H9 (cell line): ENCODE measurements around the gene SATB1. TPM values are rescaled to one million over a fixed set of nuclear protein-coding genes. Genes with fewer than 3 reads are reported as not detected.

ENCODE experiments used
- DNase-seq: peaks from one replicate; pipeline ENCODE4 v3.0.0-alpha.2; 2017
- H2AFZ ChIP-seq: one replicate; pipeline ENCODE4 v1.6.1; 2013; ENCODE audit warnings: mild to moderate bottlenecking, low read length, control low read depth, moderate library complexity
- H2AK5ac ChIP-seq: 2 replicates; pipeline ENCODE4 v1.6.1; 2013; ENCODE audit warnings: low read length, control low read depth, mixed read lengths; ENCODE audit not compliant: insufficient read length
- H2BK120ac ChIP-seq: one replicate; pipeline ENCODE4 v1.6.1; 2013; ENCODE audit warnings: low read depth, mild to moderate bottlenecking, low read length, control low read depth, inconsistent platforms; ENCODE audit not compliant: poor library complexity, severe bottlenecking
- H2BK12ac ChIP-seq: 2 replicates; pipeline ENCODE4 v1.6.1; 2013; ENCODE audit warnings: low read length, control low read depth, mixed read lengths, low read depth; ENCODE audit not compliant: insufficient read length
- H2BK15ac ChIP-seq: 2 replicates; pipeline ENCODE4 v1.6.1; 2013; ENCODE audit warnings: low read depth, low read length, control low read depth
- H2BK20ac ChIP-seq: one replicate; pipeline ENCODE4 v1.6.1; 2013; ENCODE audit warnings: low read depth, mild to moderate bottlenecking, low read length, control low read depth, inconsistent platforms; ENCODE audit not compliant: poor library complexity, severe bottlenecking
- H2BK5ac ChIP-seq: 2 replicates; pipeline ENCODE4 v1.6.1; 2013; ENCODE audit warnings: low read length, control low read depth, mixed read lengths; ENCODE audit not compliant: insufficient read length
- H3K14ac ChIP-seq: 2 replicates; pipeline ENCODE4 v1.6.1; 2013; ENCODE audit warnings: low read length, control low read depth; ENCODE audit not compliant: insufficient read depth
- H3K18ac ChIP-seq: 2 replicates; pipeline ENCODE4 v1.6.1; 2013; ENCODE audit warnings: low read depth, mild to moderate bottlenecking, mixed read lengths, low read length, control low read depth; ENCODE audit not compliant: insufficient read length
- H3K23ac ChIP-seq: 2 replicates; pipeline ENCODE4 v1.6.1; 2013; ENCODE audit warnings: low read length, control low read depth, mixed read lengths, low read depth; ENCODE audit not compliant: insufficient read length
- H3K23me2 ChIP-seq: 2 replicates; pipeline ENCODE4 v1.6.1; 2013; ENCODE audit warnings: low read depth, mild to moderate bottlenecking, mixed read lengths, low read length, control low read depth; ENCODE audit not compliant: insufficient read length, poor library complexity, severe bottlenecking
- H3K27ac ChIP-seq: 2 replicates; pipeline ENCODE4 v1.5.1; 2013; ENCODE audit warnings: low read length, control low read depth, mixed read lengths, low read depth; ENCODE audit not compliant: insufficient read length
- H3K27me3 ChIP-seq: 2 replicates; pipeline ENCODE4 v1.6.1; 2013; ENCODE audit warnings: low read length, control low read depth, inconsistent platforms; ENCODE audit not compliant: insufficient read depth
- H3K4ac ChIP-seq: 2 replicates; pipeline ENCODE4 v1.6.1; 2013; ENCODE audit warnings: low read depth, mild to moderate bottlenecking, control low read depth, inconsistent platforms, low read length, moderate library complexity
- H3K4me1 ChIP-seq: 2 replicates; pipeline ENCODE4 v1.6.1; 2013; ENCODE audit warnings: low read length, control low read depth, inconsistent platforms; ENCODE audit not compliant: insufficient read depth
- H3K4me2 ChIP-seq: 2 replicates; pipeline ENCODE4 v1.6.1; 2013; ENCODE audit warnings: low read length, control low read depth, mixed read lengths; ENCODE audit not compliant: insufficient read length, insufficient read depth
- H3K56ac ChIP-seq: 2 replicates; pipeline ENCODE4 v1.6.1; 2013; ENCODE audit warnings: low read depth, mild to moderate bottlenecking, mixed read lengths, low read length, control low read depth; ENCODE audit not compliant: insufficient read length
- H3K79me1 ChIP-seq: 2 replicates; pipeline ENCODE4 v1.6.1; 2013; ENCODE audit warnings: low read depth, mild to moderate bottlenecking, moderate library complexity, low read length, control low read depth, inconsistent platforms; ENCODE audit not compliant: insufficient read depth, poor library complexity, severe bottlenecking
- H3K79me2 ChIP-seq: 2 replicates; pipeline ENCODE4 v1.6.1; 2013; ENCODE audit warnings: low read length, control low read depth, inconsistent platforms; ENCODE audit not compliant: insufficient read depth
- H3K9ac ChIP-seq: 2 replicates; pipeline ENCODE4 v1.6.1; 2013; ENCODE audit warnings: low read length, control low read depth, mixed read lengths; ENCODE audit not compliant: insufficient read length; ENCODE audit errors: extremely low read depth
- H3K9me3 ChIP-seq: one replicate; pipeline ENCODE4 v1.6.1; 2013; ENCODE audit warnings: low read depth, low read length, inconsistent platforms; ENCODE audit not compliant: control insufficient read depth
- H3T11ph ChIP-seq: one replicate; pipeline ENCODE4 v1.6.1; 2013; ENCODE audit warnings: mild to moderate bottlenecking, low read length, control low read depth, inconsistent platforms
- H4K20me1 ChIP-seq: one replicate; pipeline ENCODE4 v1.6.1; 2013; ENCODE audit not compliant: control insufficient read depth, insufficient read length, insufficient read depth
- H4K5ac ChIP-seq: 2 replicates; pipeline ENCODE4 v1.6.1; 2013; ENCODE audit warnings: low read depth, mild to moderate bottlenecking, mixed read lengths, low read length, control low read depth; ENCODE audit not compliant: insufficient read length
- H4K8ac ChIP-seq: replicated peaks from 2 replicates; pipeline ENCODE4 v1.6.1; 2013; ENCODE audit warnings: low read length, control low read depth, mixed read lengths, low read depth; ENCODE audit not compliant: insufficient read length
- H4K91ac ChIP-seq: 2 replicates; pipeline ENCODE4 v1.6.1; 2013; ENCODE audit warnings: low read depth, mild to moderate bottlenecking, moderate library complexity, mixed read lengths, low read length, control low read depth; ENCODE audit not compliant: insufficient read length
- H3K27ac Mint-ChIP-seq, 3 experiments: 2 replicates in 2 of 3; 3 replicates in 1 of 3; pipeline ENCODE4 v1.8.0; 2020 to 2021; ENCODE audit warnings: mixed read lengths in 3 of 3, mild to moderate bottlenecking in 1 of 3, moderate library complexity in 1 of 3
- H3K27me3 Mint-ChIP-seq: 2 replicates; pipeline ENCODE4 v1.8.0; 2021; ENCODE audit warnings: low read depth, mild to moderate bottlenecking, moderate library complexity, mixed read lengths
- H3K36me3 Mint-ChIP-seq, 3 experiments: 2 replicates in 2 of 3; 3 replicates in 1 of 3; pipeline ENCODE4 v1.8.0; 2020 to 2021; ENCODE audit warnings: low read depth in 3 of 3, mixed read lengths in 3 of 3; ENCODE audit not compliant: insufficient read depth in 1 of 3
- H3K4me1 Mint-ChIP-seq, 2 experiments: 2 replicates each; pipeline ENCODE4 v1.8.0; 2020; ENCODE audit warnings: mixed read lengths in 2 of 2
- H3K4me3 Mint-ChIP-seq, 2 experiments: 2 replicates in 1 of 2; 3 replicates in 1 of 2; pipeline ENCODE4 v1.8.0; 2020 to 2021; ENCODE audit warnings: mild to moderate bottlenecking in 2 of 2, mixed read lengths in 2 of 2, moderate library complexity in 1 of 2
- H3K9me3 Mint-ChIP-seq, 2 experiments: 2 replicates in 1 of 2; 3 replicates in 1 of 2; pipeline ENCODE4 v1.8.0; 2020; ENCODE audit warnings: mild to moderate bottlenecking in 2 of 2, mixed read lengths in 2 of 2, moderate library complexity in 1 of 2
- CTCF ChIP-seq: fragments of 200-600 bp; sonication (generic); conservative IDR thresholded peaks from 3 replicates; pipeline ENCODE4 v1.8.0; 2021; ENCODE audit warnings: antibody characterized with exemption, mild to moderate bottlenecking
- WGBS: extraction: QIAGEN DNeasy Blood & Tissue Kit; methylation state at CpG from one replicate; pipeline ENCODE4 v1.1.7; 2013; ENCODE audit warnings: missing lambda C conversion rate, low lambda C conversion rate, mixed read lengths; ENCODE audit not compliant: insufficient read length; ENCODE audit errors: extremely low coverage; 5-methylcytosine and 5-hydroxymethylcytosine counted together
- total RNA-seq: library from RNA; stranded (reverse); gene quantifications from 2 replicates; pipeline ENCODE4 v1.2.1, GENCODE V29; 2021

Gene SATB1
- total RNA-seq, 1 experiment from 2014 or later: 30.7 TPM

- no peak overlapping the region for H2BK20ac ChIP-seq
- no peak overlapping the region for H4K5ac ChIP-seq
- no peak overlapping the region for H3K27ac Mint-ChIP-seq
- no peak overlapping the region for H3K4ac ChIP-seq
- H4K8ac ChIP-seq: no peak overlapping the region
- H3K36me3 Mint-ChIP-seq: no peaks in the 10 kb centered on the region
- no peak overlapping the region for H3K14ac ChIP-seq
- no peaks in the 10 kb centered on the region for H3K9me3 ChIP-seq
- H3K4me2 ChIP-seq: no peak overlapping the region
- no peaks in the 10 kb centered on the region for H3K79me2 ChIP-seq
- no peaks in the 10 kb centered on the region for H4K20me1 ChIP-seq
- no CpG with 5 or more reads among the region's 1 CpG for WGBS
- no peaks in the 10 kb centered on the region for H3K23me2 ChIP-seq
- peaks cover 14 to 17% of the 10 kb centered on the region in 2 experiments for H3K4me1 Mint-ChIP-seq
- no peak overlapping the region for H2AK5ac ChIP-seq
- no peak overlapping the region for H4K91ac ChIP-seq
- H2BK12ac ChIP-seq: no peak overlapping the region
- no peaks in the 10 kb centered on the region for H3K27me3 ChIP-seq
- no peak for DNase-seq
- H3K9me3 Mint-ChIP-seq: no peaks in the 10 kb centered on the region
- H3K23ac ChIP-seq: no peak overlapping the region
- H3K56ac ChIP-seq: no peak overlapping the region
- H3K27me3 Mint-ChIP-seq: no peaks in the 10 kb centered on the region; the same call in 1 of the 2 replicates
- H3K4me3 Mint-ChIP-seq: no peak overlapping the region
- no peak overlapping the region for H3K18ac ChIP-seq
- no peak for TF ChIP-seq CTCF
- no peak overlapping the region for H2BK5ac ChIP-seq
- H2BK15ac ChIP-seq: no peak overlapping the region
- no peak overlapping the region for H2BK120ac ChIP-seq
- no peak overlapping the region for H3T11ph ChIP-seq
- no peak overlapping the region for H2AFZ ChIP-seq
- H3K4me1 ChIP-seq: no peaks in the 10 kb centered on the region; the same call in 1 of the 2 replicates
- H3K79me1 ChIP-seq: no peaks in the 10 kb centered on the region
- H3K27ac ChIP-seq: no peak overlapping the region
- no peak overlapping the region for H3K9ac ChIP-seq
Observed at GRCh38 chr3:18432752-18433151, 7.6 kb upstream of the SATB1 start.
